Astrocyte (in vitro differentiated cells and primary cell): ENCODE data around the gene KLF8.

Experiments
- CTCF ChIP-seq: IDR thresholded peaks from 2 replicates; pipeline ENCODE4 v1.5.1; 2011; ENCODE audit warnings: low read depth, mild to moderate bottlenecking, inconsistent platforms, low read length, moderate library complexity; ENCODE audit not compliant: insufficient read depth
- EZH2 ChIP-seq: IDR thresholded peaks from 2 replicates; pipeline ENCODE4 v1.6.1; 2012; ENCODE audit warnings: mild to moderate bottlenecking, low read length, inconsistent platforms; ENCODE audit not compliant: insufficient read depth

GRCh38 chrX:56318076-56318475 lies 85.9 kb downstream of the KLF8 start:
- TF ChIP-seq CTCF (no peak), EZH2 (no peak)
